Tibial nerve (tissue), 4 donors: ENCODE measurements around the gene HAP1.

Source experiments
- EP300 ChIP-seq, 2 donors: sonication (generic); formaldehyde crosslinking; IDR thresholded peaks; one replicate each; pipeline ENCODE4 v1.6.1; 2017; ENCODE audit warnings: antibody characterized with exemption in 2 of 2, mild to moderate bottlenecking in 1 of 2
- POLR2A ChIP-seq, 2 donors: fragments of 450-650 bp; IDR thresholded peaks; one replicate each; pipeline ENCODE4 v1.6.1; 2017; ENCODE audit warnings: antibody characterized with exemption in 2 of 2, mild to moderate bottlenecking in 2 of 2, moderate library complexity in 2 of 2
- TF ChIP-seq, protein P1 (sequence below), 5 experiments: fragments of 200-600 bp in 3 of 5; fragments of 450-650 bp in 2 of 5; sonication (generic) in 3 of 5; IDR thresholded peaks; one replicate each; pipeline ENCODE4 v1.5.1; 2016 to 2019; ENCODE audit warnings: antibody characterized with exemption in 5 of 5, mild to moderate bottlenecking in 3 of 5, moderate library complexity in 2 of 5

- TF ChIP-seq, protein P1, sequence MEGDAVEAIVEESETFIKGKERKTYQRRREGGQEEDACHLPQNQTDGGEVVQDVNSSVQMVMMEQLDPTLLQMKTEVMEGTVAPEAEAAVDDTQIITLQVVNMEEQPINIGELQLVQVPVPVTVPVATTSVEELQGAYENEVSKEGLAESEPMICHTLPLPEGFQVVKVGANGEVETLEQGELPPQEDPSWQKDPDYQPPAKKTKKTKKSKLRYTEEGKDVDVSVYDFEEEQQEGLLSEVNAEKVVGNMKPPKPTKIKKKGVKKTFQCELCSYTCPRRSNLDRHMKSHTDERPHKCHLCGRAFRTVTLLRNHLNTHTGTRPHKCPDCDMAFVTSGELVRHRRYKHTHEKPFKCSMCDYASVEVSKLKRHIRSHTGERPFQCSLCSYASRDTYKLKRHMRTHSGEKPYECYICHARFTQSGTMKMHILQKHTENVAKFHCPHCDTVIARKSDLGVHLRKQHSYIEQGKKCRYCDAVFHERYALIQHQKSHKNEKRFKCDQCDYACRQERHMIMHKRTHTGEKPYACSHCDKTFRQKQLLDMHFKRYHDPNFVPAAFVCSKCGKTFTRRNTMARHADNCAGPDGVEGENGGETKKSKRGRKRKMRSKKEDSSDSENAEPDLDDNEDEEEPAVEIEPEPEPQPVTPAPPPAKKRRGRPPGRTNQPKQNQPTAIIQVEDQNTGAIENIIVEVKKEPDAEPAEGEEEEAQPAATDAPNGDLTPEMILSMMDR (IDR thresholded peaks at IDR 0.05) = no peak
- TF ChIP-seq POLR2A (IDR thresholded peaks at IDR 0.05) (no peak), EP300 (IDR thresholded peaks at IDR 0.05) (no peak)
These were observed 488 bp upstream of the HAP1 start for GRCh38 chr17:41734949-41735313.
